SK-N-MC (cell line): Measurements from ENCODE around the gene ZNF692.
"Not testable (repeated sequence)": the region's sequence is repeated elsewhere in the genome, so short reads cannot be mapped to it uniquely, and the experiment has no call there.

Experiments
- DNase-seq: peaks from one replicate; pipeline ENCODE4 v3.0.0-alpha.2; 2011; ENCODE audit warnings: low read depth, low spot score
- H3K27ac ChIP-seq: fragments of 200-600 bp; sonication (generic); 2 replicates; pipeline ENCODE4 v1.5.1; 2016; ENCODE audit warnings: mixed run types
- H3K36me3 ChIP-seq: fragments of 200-600 bp; sonication (generic); 2 replicates; pipeline ENCODE4 v1.6.1; 2017; ENCODE audit warnings: antibody characterized with exemption, low read length, mixed read lengths; ENCODE audit not compliant: insufficient read depth
- H3K4me3 ChIP-seq: fragments of 200-600 bp; sonication (generic); 2 replicates; pipeline ENCODE4 v1.5.1; 2016
- H3K9ac ChIP-seq: fragments of 200-600 bp; sonication (generic); 2 replicates; pipeline ENCODE4 v1.8.0; 2017; ENCODE audit warnings: mixed run types, mixed read lengths; ENCODE audit not compliant: insufficient read length
- H3K9me3 ChIP-seq: fragments of 200-600 bp; sonication (generic); 2 replicates; pipeline ENCODE4 v1.6.1; 2017; ENCODE audit warnings: low read depth, mild to moderate bottlenecking, antibody characterized with exemption, low read length, moderate library complexity, mixed read lengths
- EZH2 ChIP-seq: fragments of 200-600 bp; sonication (generic); IDR thresholded peaks from one replicate; pipeline ENCODE4 v1.6.1; 2017; ENCODE audit warnings: antibody characterized with exemption
- FOXP2 ChIP-seq: optimal IDR thresholded peaks from 2 replicates; pipeline ENCODE3; 2011; ENCODE audit warnings: mild to moderate bottlenecking, moderate library complexity; ENCODE audit not compliant: insufficient read depth; ENCODE audit errors: extremely low read length, control extremely low read depth
- POLR2AphosphoS5 ChIP-seq: IDR thresholded peaks from 2 replicates; pipeline ENCODE4 v1.6.1; 2012; ENCODE audit warnings: mild to moderate bottlenecking, low read depth, low read length, borderline replicate concordance

The ZNF692 gene

GRCh38 chr1:248885646-248886045 lies 26.8 kb upstream of the ZNF692 start:
- Histone ChIP-seq H3K4me3 (no peak overlapping the region), H3K36me3 (no peaks in the 10 kb centered on the region), H3K27ac (no peak overlapping the region), H3K9ac (no peak overlapping the region), H3K9me3 (no peaks in the 10 kb centered on the region)
- TF ChIP-seq EZH2: no peak
- no peak for DNase-seq

- Histone ChIP-seq H3K27ac (no peak overlapping the region), H3K4me3 (no peak overlapping the region), H3K9me3 (no peaks in the 10 kb centered on the region), H3K9ac (no peak overlapping the region), H3K36me3 (no peaks in the 10 kb centered on the region)
- no peak for TF ChIP-seq POLR2AphosphoS5
- TF ChIP-seq FOXP2: no peak
- TF ChIP-seq EZH2: no peak
- no peak for DNase-seq
Observed at GRCh38 chr1:248884632-248885295, 25.9 kb upstream of the ZNF692 start.

DNA sequence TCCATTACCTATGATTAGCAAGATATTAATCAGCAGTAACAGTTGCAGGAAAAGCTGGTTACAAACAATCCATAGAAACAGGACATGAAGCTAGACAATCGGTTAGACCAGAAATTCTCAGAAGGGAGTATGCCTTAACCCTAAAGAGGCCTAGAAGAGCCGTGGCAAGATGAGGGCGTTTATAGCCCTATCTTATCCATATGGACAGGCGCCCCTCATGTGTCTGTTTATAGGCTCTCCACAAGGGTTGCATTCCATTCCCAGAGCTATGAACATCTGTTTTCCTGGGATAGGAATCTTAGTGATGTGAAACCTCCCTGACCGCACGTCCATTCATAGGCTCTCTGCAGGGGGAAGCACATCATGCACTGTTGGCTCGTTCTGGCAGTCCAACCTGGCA lies 23.5 kb upstream of the ZNF692 start:
- H3K9ac ChIP-seq, H3K27ac ChIP-seq, DNase-seq, H3K36me3 ChIP-seq, H3K4me3 ChIP-seq, H3K9me3 ChIP-seq: not testable (repeated sequence)

DNA sequence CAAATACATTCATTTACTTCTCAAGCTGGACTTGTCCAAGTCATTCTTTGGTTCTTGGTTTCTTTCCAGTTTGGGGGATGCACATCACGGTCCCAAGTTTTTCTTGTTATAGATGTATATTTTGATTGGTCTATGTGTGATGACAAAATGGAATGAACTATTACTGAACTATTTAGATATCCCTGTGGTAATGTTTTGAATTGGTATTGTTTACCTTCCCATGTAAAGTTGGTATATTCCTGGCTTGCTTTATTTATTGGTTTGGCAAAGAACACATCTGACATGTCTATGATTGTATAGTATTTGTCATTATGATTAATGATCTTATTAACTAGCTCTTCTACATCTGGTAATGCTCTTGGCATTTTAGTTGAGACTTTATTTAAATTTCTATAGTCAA lies 22.4 kb upstream of the ZNF692 start:
- no peak for TF ChIP-seq FOXP2
- no peak for TF ChIP-seq EZH2
- TF ChIP-seq POLR2AphosphoS5: no peak
- Histone ChIP-seq H3K27ac (no peak overlapping the region), H3K9me3 (no peaks in the 10 kb centered on the region), H3K9ac (no peak overlapping the region), H3K4me3 (no peak overlapping the region), H3K36me3 (no peaks in the 10 kb centered on the region)
- DNase-seq: no peak

- Histone ChIP-seq H3K4me3 (peak overlapping the region; percentile 98), H3K27ac (peak overlapping the region; percentile 83), H3K9me3 (no peaks in the 10 kb centered on the region), H3K9ac (no peak overlapping the region), H3K36me3 (no peaks in the 10 kb centered on the region)
- peak; percentile 96 for DNase-seq
- TF ChIP-seq EZH2: no peak
- no peak for TF ChIP-seq FOXP2
- no peak for TF ChIP-seq POLR2AphosphoS5
Observed at GRCh38 chr1:248873993-248874533, 15.2 kb upstream of the ZNF692 start.

DNA sequence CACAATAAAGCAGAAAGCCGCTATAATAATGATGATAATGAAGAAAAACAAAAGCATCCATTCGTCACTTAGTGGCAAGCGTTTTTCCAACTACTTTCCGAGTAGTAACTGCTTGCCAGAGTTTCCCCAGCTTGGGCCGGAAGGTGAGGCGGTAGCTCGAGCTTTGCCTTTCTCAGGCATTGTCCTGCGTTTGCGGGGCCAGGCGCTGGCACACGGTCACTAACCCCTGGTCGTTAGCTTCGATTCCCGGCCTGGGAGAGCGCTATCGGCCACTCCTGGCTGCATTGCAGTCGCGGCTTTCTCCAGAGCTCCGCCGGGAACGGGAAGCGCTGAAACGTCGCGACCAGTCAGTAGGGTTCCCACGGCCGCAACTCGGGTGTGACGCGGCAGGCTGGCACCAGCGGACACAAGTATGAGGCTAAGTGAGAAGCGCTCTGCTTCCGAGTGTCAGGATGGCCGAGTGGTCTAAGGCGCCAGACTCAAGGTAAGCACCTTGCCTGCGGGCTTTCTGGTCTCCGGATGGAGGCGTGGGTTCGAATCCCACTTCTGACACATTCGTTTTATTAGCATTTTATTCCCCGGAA lies 14.6 kb upstream of the ZNF692 start:
- Histone ChIP-seq H3K27ac (peak overlapping the region; percentile 94), H3K4me3 (peak overlapping the region; percentile 98), H3K9ac (peak overlapping the region; percentile 85), H3K9me3 (no peaks in the 10 kb centered on the region), H3K36me3 (no peaks in the 10 kb centered on the region)
- DNase-seq: peak; percentile 91
- TF ChIP-seq FOXP2: no peak
- no peak for TF ChIP-seq POLR2AphosphoS5
- TF ChIP-seq EZH2: no peak

- peak overlapping the region; percentile 85 for H3K9ac ChIP-seq
- DNase-seq: peak; percentile 14
- no peaks in the 10 kb centered on the region for H3K9me3 ChIP-seq
- no peaks in the 10 kb centered on the region for H3K36me3 ChIP-seq
- TF ChIP-seq FOXP2 (no peak), EZH2 (no peak), POLR2AphosphoS5 (no peak)
- H3K27ac ChIP-seq: peak overlapping the region; percentile 94
- H3K4me3 ChIP-seq: peak overlapping the region; percentile 98
Observed at GRCh38 chr1:248872752-248873408, 14.0 kb upstream of the ZNF692 start.

GRCh38 chr1:248871837-248872401 lies 13.0 kb upstream of the ZNF692 start:
- Histone ChIP-seq H3K9me3 (no peaks in the 10 kb centered on the region), H3K9ac (peak overlapping the region; percentile 52), H3K27ac (peak overlapping the region; percentile 94; the same call in 1 of the 2 replicates), H3K4me3 (peak overlapping the region; percentile 98), H3K36me3 (no peaks in the 10 kb centered on the region)
- DNase-seq: no peak
- no peak for TF ChIP-seq FOXP2
- no peak for TF ChIP-seq POLR2AphosphoS5
- TF ChIP-seq EZH2: no peak
